ENCODE measurements around the gene KIF12. TPM values are rescaled to one million over a fixed set of nuclear protein-coding genes. Genes with fewer than 3 reads are reported as not detected.
A peak's percentile ranks its signal among the peaks of the same experiment; 100 is the strongest.

Gene KIF12
- total and polyA plus RNA-seq, 12 donors: 0.13 to 0.45 TPM; not detected in 10

DNA sequence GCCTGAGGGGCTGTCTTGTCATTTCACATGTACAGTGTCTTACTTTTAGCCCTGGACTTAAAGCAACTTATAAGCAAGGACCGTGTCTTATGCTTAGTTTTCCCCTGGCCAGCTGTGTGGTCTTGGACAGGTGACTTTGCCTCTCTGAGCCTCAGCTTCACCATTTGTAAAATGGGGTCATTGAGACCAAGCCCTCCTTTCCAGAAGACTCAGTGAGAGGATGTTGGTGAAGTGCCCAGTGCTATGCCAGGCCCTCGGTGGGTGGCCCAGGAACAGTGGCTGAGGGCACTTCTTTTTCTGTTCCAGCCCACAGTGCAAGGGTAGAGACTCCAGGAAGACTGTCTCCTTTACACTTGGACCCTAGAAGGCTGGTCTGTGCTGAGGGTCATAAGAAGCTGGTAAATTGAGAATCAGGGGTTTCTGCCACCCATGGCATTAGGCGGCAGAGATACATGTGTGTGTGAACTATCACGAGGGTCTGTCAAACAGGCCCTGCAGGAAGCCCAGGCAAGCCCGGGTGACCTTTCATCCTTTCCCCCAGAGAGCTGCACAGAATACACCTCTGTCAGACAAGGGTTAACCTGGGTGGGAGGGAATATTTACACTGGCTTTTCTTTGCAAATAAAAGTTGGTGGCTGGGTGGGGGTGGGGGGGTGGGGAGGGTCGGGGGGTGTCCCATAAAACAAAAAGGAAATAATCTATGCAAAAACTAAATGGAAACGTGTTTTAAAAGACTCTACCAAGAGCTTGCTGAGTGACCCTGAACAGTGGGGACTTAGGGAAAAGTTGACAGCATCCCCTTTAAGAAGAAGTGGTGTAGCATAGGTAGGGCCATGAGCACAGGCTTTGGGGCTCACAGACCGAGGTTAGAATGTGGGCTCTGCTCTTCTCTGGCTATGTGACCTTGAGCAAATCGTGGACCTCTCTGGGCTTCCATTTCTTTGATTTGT, 20.4 kb upstream of the KIF12 start:
- ATAC-seq (no peak), DNase-seq (no peak)
- Histone ChIP-seq H3K27me3 (peaks cover 0 to 18% (median 6%) of the 10 kb centered on the region in 7 donors), H3K27ac (no peak overlapping the region), H3K36me3 (no peaks in the 10 kb centered on the region), H3K4me3 (no peak overlapping the region), H3K4me1 (peaks cover 0 to 18% (median 10%) of the 10 kb centered on the region in 9 donors), H3K9me3 (no peaks in the 10 kb centered on the region)
- TF ChIP-seq, protein P1, sequence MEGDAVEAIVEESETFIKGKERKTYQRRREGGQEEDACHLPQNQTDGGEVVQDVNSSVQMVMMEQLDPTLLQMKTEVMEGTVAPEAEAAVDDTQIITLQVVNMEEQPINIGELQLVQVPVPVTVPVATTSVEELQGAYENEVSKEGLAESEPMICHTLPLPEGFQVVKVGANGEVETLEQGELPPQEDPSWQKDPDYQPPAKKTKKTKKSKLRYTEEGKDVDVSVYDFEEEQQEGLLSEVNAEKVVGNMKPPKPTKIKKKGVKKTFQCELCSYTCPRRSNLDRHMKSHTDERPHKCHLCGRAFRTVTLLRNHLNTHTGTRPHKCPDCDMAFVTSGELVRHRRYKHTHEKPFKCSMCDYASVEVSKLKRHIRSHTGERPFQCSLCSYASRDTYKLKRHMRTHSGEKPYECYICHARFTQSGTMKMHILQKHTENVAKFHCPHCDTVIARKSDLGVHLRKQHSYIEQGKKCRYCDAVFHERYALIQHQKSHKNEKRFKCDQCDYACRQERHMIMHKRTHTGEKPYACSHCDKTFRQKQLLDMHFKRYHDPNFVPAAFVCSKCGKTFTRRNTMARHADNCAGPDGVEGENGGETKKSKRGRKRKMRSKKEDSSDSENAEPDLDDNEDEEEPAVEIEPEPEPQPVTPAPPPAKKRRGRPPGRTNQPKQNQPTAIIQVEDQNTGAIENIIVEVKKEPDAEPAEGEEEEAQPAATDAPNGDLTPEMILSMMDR (IDR thresholded peaks at IDR 0.05): no peak
- 57 to 63% methylated on average over 9 of the region's 9 CpGs for WGBS, 2 donors
- intact Hi-C loops (cut with DNase I): no loop called here

DNA sequence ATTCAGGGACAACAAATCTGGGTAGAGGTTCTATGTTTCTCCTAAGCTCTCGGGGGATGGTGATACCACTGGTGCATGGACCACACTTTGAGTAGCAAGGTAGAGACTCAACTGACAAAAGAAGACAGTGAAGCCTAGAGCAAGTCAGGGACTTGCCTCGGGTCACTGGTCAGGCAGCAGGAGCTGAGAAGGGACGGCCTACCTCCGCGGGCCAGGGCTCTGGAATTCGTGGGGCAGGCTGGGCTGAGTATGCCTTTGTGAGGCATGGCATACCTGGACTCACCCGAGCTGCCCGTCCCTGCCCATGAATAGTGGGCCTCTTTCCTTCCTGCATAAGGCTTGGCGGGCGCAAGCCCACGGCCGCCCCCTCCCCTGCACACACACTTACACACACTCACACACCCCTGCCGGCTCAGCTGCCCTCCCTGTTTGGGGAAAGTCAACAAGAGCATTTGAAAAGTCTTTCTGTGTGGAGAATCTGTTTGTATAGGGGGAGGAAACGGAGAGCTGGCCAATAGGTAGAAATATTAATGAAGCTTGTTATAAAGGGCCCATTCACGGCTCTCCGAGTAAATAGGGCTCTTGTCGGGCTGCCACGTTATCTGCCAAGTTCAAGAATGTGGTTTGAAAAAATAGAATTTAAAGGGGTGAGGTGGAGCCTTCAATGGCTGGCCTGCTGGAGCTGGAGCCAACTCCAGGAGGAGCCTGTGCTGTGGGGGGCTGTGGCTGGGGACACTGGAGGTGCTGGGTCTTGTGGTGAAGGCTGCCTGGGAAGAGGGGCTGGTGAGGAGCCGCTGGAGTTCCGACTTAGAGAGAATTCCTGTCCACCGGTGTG, 19.1 kb upstream of the KIF12 start:
- TF ChIP-seq, protein P1 (IDR thresholded peaks at IDR 0.05): no peak
- DNase-seq: no peak
- no peak overlapping the region for H3K4me3 ChIP-seq
- peaks cover 0 to 20% (median 13%) of the 10 kb centered on the region in 9 donors for H3K4me1 ChIP-seq
- H3K27me3 ChIP-seq: peaks cover 0 to 29% (median 6%) of the 10 kb centered on the region in 7 donors
- ATAC-seq: no peak
- 65 to 70% methylated on average over 21 of the region's 21 CpGs for WGBS, 2 donors
- intact Hi-C loops (cut with DNase I): no loop called here
- H3K9me3 ChIP-seq: no peaks in the 10 kb centered on the region
- no peak overlapping the region for H3K27ac ChIP-seq
- H3K36me3 ChIP-seq: no peaks in the 10 kb centered on the region

DNA sequence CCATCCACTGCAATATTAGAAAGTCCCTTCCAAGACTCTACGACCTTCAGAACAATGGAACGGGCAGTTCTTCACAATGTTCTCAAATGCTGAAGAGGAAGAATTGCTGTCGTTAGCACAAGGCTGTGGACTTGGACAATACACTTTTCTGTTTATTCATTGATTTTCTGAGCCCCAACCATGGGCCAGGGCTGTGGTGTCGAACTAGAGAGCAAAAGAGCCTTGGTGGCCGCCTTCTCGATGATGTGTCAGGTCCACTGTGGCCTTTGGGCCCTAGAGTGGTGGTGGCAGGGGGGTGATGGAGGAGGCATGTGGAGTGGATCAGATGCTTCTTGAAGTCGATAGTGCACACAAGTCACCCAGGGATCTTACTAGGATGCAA, 18.5 kb upstream of the KIF12 start:
- no peak for ATAC-seq
- 90 to 95% methylated on average over 7 of the region's 7 CpGs for WGBS, 2 donors
- intact Hi-C loops (cut with DNase I): no loop called here
- H3K27ac ChIP-seq: no peak overlapping the region
- H3K9me3 ChIP-seq: no peaks in the 10 kb centered on the region
- TF ChIP-seq, protein P1 (IDR thresholded peaks at IDR 0.05): no peak
- DNase-seq: no peak
- no peaks in the 10 kb centered on the region for H3K36me3 ChIP-seq
- peaks cover 3 to 27% (median 18%) of the 10 kb centered on the region in 9 donors for H3K4me1 ChIP-seq
- peaks cover 0 to 29% (median 6%) of the 10 kb centered on the region in 7 donors for H3K27me3 ChIP-seq
- no peak overlapping the region for H3K4me3 ChIP-seq

DNA sequence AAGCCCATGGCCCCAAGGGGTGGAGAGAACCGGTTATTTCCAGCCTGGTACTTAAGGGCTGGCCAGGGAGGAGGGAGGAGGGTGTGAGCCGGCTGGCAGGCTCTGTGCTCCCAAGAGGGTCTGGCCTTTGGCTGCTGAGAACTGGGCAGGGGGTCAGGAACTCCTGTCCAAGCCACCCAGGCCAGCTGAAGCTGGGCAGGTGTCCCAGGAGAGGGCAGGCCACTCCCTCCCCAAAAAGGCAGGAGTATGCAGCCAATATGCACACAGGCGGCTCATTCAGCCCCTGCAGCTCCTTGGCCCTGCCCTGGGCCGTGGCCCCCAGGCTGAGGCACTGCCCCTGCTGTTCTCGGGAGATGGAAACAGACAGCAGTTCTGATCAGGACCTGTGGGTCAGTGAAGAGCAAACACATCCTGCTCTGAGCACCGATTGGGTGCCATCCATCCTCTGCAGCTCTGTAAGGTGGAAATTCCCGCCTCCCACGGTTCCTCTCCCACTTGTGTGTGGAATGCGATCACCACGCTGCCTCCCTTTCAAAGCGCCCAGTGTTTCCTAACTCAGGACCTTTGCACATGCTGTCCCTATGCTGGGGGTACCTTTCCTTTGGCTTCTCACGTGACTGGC, 17.1 kb upstream of the KIF12 start:
- no peaks in the 10 kb centered on the region for H3K36me3 ChIP-seq
- DNase-seq (peak in 1 of 2 donors; percentile 33), ATAC-seq (peak in 7 of 8 donors; percentile 6 to 40 (median 23))
- peak overlapping the region in 2 of 10 donors; percentile 10 to 28 for H3K27ac ChIP-seq
- no peak overlapping the region for H3K4me3 ChIP-seq
- no peaks in the 10 kb centered on the region for H3K9me3 ChIP-seq
- peaks cover 3 to 31% (median 18%) of the 10 kb centered on the region in 9 donors for H3K4me1 ChIP-seq
- 69 to 73% methylated on average over 12 of the region's 12 CpGs for WGBS, 2 donors
- intact Hi-C loops (cut with DNase I): no loop called here
- peaks cover 0 to 37% (median 6%) of the 10 kb centered on the region in 7 donors for H3K27me3 ChIP-seq
- TF ChIP-seq, protein P1 (IDR thresholded peaks at IDR 0.05): no peak

All from heart right ventricle (tissue), 16 donors.